OCI-LY7 (cell line): ENCODE measurements around the gene CIB2. TPM values are rescaled to one million over a fixed set of nuclear protein-coding genes. Genes with fewer than 3 reads are reported as not detected.

Experiments
- BruUV-seq: library from RNA; stranded (reverse); fragments of 400-500 nt; replicated peaks from 2 replicates; lab custom pipeline; 2021; lab: Mats Ljungman, UMichigan
- CTCF ChIA-PET: fragments of 300-600 bp; sonication (Branson Sonifier 250); formaldehyde crosslinking; loops from one replicate; lab custom pipeline; 2022; ENCODE audit warnings: antibody characterized with exemption; ENCODE audit not compliant: unreplicated experiment; lab: Charles Lee
- POLR2A ChIA-PET: fragments of 300-600 bp; sonication (Branson Sonifier 250); formaldehyde crosslinking; loops from one replicate; lab custom pipeline; 2022; ENCODE audit warnings: antibody characterized with exemption; lab: Charles Lee
- DNase-seq: peaks from one replicate; pipeline ENCODE4 v3.0.0-alpha.2; 2015; ENCODE audit warnings: low spot score
- H2AFZ ChIP-seq: fragments of 200-600 bp; sonication (generic), shearing (Covaris generic); 2 replicates; pipeline ENCODE4 v1.6.1; 2014; ENCODE audit warnings: mild to moderate bottlenecking, antibody characterized with exemption, low read length, moderate library complexity
- H3K27ac ChIP-seq: fragments of 200-600 bp; sonication (generic); 2 replicates; pipeline ENCODE4 v1.5.1; 2014; ENCODE audit warnings: mixed run types, low read depth, mild to moderate bottlenecking, moderate library complexity, low read length, inconsistent platforms; ENCODE audit not compliant: poor library complexity, severe bottlenecking
- H3K36me3 ChIP-seq: fragments of 200-600 bp; sonication (generic); 2 replicates; pipeline ENCODE4 v1.6.1; 2014; ENCODE audit warnings: mild to moderate bottlenecking, antibody characterized with exemption, low read length, moderate library complexity, mixed read lengths; ENCODE audit not compliant: insufficient read depth
- H3K4me1 ChIP-seq: fragments of 200-600 bp; sonication (generic); 2 replicates; pipeline ENCODE4 v1.5.1; 2014; ENCODE audit warnings: mild to moderate bottlenecking, low read length; ENCODE audit not compliant: insufficient read depth, poor library complexity, severe bottlenecking
- H3K4me2 ChIP-seq: fragments of 200-600 bp; sonication (generic); 2 replicates; pipeline ENCODE4 v1.6.1; 2014; ENCODE audit warnings: mild to moderate bottlenecking, low read length
- H3K4me3 ChIP-seq: fragments of 200-600 bp; sonication (generic); 2 replicates; pipeline ENCODE4 v1.5.1; 2014; ENCODE audit warnings: mild to moderate bottlenecking, low read depth, low read length; ENCODE audit not compliant: poor library complexity, severe bottlenecking
- H3K79me2 ChIP-seq: fragments of 200-600 bp; sonication (generic); 2 replicates; pipeline ENCODE4 v1.6.1; 2016; ENCODE audit warnings: low read depth, mild to moderate bottlenecking, low read length, moderate library complexity, mixed read lengths; ENCODE audit not compliant: insufficient read depth
- H3K9me2 ChIP-seq: fragments of 200-600 bp; sonication (generic); 2 replicates; pipeline ENCODE4 v1.6.1; 2016; ENCODE audit warnings: mild to moderate bottlenecking, low read length, mixed read lengths; ENCODE audit not compliant: insufficient read depth
- H3K9me3 ChIP-seq: fragments of 200-600 bp; sonication (generic); 2 replicates; pipeline ENCODE4 v1.6.1; 2014; ENCODE audit warnings: mild to moderate bottlenecking, mixed run types, low read length, mixed read lengths
- H4K20me1 ChIP-seq: fragments of 200-600 bp; sonication (generic); 2 replicates; pipeline ENCODE4 v1.6.1; 2014; ENCODE audit warnings: mild to moderate bottlenecking, antibody characterized with exemption, low read length, moderate library complexity, mixed read lengths; ENCODE audit not compliant: insufficient read depth
- EZH2phosphoT487 ChIP-seq: fragments of 200-600 bp; sonication (generic); IDR thresholded peaks from 2 replicates; pipeline ENCODE4 v1.6.1; 2018; ENCODE audit warnings: low read depth, borderline replicate concordance, mild to moderate bottlenecking, mixed run types, antibody characterized with exemption, low read length, moderate library complexity, mixed read lengths
- intact Hi-C: fragments of 100-400 bp; cut with micrococcal nuclease; formaldehyde crosslinking; loops from one replicate; pipeline ENCODE4 v1.10.0; 2022; ENCODE audit not compliant: unreplicated experiment
- total RNA-seq, 2 experiments: library from RNA; depleted of rRNA in 1 of 2; stranded (reverse); fragments of >200 nt in 1 of 2; shearing (Covaris generic) in 1 of 2; gene quantifications; 2 replicates each; pipeline ENCODE4 v1.2.3, GENCODE V29; 2014 to 2022
- TF ChIP-seq, protein P1 (sequence below): fragments of 200-600 bp; sonication (generic); conservative IDR thresholded peaks from 2 replicates; pipeline ENCODE4 v1.5.1; 2014; ENCODE audit warnings: mild to moderate bottlenecking, antibody characterized with exemption, low read length, moderate library complexity, mixed read lengths

The CIB2 gene
- total RNA-seq, 2 experiments from 2014 or later: 0.36 to 5.0 TPM

DNA sequence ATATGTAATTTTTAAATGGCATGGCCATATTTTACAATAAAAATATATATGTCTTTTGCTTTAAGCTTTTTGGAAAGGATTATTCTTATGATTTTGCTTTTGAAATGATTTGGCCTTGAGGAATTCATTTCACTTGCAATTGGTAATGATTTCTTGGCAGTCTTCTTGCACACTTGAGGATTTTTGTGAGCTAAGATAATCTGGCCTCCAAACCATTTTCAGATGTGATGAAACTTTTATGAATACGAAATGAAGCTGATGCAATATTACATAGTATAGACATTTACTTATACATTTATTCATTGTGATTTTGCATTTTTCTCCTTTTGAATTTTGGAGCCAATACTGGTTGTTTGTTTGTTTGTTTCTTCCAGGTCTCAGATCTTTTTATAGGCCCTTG lies 45.3 kb downstream of the CIB2 start:
- H3K36me3 ChIP-seq: no peaks in the 10 kb centered on the region
- no peak for DNase-seq
- no peaks in the 10 kb centered on the region for H4K20me1 ChIP-seq
- no peaks in the 10 kb centered on the region for H3K9me3 ChIP-seq
- no peak overlapping the region for H3K4me2 ChIP-seq
- no peak overlapping the region for H3K4me3 ChIP-seq
- H3K9me2 ChIP-seq: no peaks in the 10 kb centered on the region
- peaks cover 22% of the 10 kb centered on the region for H3K4me1 ChIP-seq
- POLR2A ChIA-PET: no interaction called here
- BruUV-seq: no TSS peak
- H3K27ac ChIP-seq: no peak overlapping the region
- intact Hi-C loops: no loop called here
- CTCF ChIA-PET: interaction anchor here (0.6 kb wide), 1 partner anchor 27 kb away, joined by 3 read pairs; no protein-coding TSS in a partner anchor
- H3K79me2 ChIP-seq: no peaks in the 10 kb centered on the region
- TF ChIP-seq, protein P1, sequence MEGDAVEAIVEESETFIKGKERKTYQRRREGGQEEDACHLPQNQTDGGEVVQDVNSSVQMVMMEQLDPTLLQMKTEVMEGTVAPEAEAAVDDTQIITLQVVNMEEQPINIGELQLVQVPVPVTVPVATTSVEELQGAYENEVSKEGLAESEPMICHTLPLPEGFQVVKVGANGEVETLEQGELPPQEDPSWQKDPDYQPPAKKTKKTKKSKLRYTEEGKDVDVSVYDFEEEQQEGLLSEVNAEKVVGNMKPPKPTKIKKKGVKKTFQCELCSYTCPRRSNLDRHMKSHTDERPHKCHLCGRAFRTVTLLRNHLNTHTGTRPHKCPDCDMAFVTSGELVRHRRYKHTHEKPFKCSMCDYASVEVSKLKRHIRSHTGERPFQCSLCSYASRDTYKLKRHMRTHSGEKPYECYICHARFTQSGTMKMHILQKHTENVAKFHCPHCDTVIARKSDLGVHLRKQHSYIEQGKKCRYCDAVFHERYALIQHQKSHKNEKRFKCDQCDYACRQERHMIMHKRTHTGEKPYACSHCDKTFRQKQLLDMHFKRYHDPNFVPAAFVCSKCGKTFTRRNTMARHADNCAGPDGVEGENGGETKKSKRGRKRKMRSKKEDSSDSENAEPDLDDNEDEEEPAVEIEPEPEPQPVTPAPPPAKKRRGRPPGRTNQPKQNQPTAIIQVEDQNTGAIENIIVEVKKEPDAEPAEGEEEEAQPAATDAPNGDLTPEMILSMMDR: no peak
- TF ChIP-seq EZH2phosphoT487: no peak
- no peak overlapping the region for H2AFZ ChIP-seq

DNA sequence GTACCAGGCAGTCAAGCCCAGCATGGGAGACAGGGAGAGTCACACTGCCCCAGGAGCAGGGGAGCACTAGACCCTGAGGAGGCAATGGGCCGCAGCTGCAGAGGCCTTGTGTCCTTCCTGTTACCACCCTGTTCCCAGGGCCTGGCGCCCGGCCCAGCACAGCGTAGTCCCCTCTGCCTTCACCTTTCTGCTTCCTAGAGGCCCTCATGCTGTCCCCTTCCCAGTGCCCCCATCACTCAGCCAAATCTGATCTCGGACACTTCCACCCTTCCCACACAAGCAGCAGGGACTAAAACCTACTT lies 46.8 kb downstream of the CIB2 start:
- Histone ChIP-seq H3K4me3 (no peak overlapping the region), H3K9me2 (no peaks in the 10 kb centered on the region), H3K79me2 (no peaks in the 10 kb centered on the region), H3K27ac (no peak overlapping the region), H3K36me3 (no peaks in the 10 kb centered on the region), H3K4me1 (peaks cover 22% of the 10 kb centered on the region), H4K20me1 (no peaks in the 10 kb centered on the region), H3K4me2 (no peak overlapping the region), H2AFZ (no peak overlapping the region), H3K9me3 (no peaks in the 10 kb centered on the region)
- ChIA-PET CTCF (no interaction called here), POLR2A (no interaction called here)
- DNase-seq: no peak
- no TSS peak for BruUV-seq
- no peak for TF ChIP-seq EZH2phosphoT487
- TF ChIP-seq, protein P1: no peak
- intact Hi-C loops: no loop called here

DNA sequence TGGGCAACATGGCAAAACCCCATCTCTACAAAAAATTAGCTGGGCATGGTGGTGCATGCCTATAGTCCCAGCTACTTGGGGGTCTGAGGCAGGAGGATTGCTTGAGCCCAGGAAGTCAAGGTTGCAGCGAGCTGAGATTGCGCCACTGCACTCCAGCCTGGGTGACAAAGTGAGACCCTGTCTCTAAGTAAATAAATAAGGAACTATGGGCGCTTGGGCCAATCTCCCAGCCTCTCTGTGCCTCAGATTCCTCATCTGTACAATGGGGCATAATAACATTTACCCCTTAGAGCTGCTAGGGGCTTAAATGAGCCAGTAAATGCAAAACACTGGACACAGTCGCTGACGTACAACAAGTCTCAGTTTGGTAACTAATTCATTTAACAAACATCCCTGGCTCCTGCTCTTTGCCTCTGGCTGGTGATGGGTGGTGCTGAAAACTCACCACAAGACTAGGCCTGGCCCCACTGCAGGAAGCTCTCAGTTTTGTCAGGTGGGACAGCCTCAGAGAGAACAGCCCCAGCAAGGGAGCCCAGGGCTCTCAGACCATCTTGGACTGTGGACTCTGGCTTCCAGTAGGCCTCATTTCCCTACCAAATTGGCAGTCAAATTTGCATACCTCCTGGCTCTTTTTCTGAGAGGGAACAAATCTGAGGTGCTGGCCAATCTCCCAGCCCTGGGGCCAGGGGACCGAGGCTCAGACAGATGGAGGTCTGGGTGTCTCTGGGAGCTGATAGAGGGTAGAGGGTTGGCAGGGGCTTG lies 47.4 kb downstream of the CIB2 start:
- no TSS peak for BruUV-seq
- H3K79me2 ChIP-seq: no peaks in the 10 kb centered on the region
- peaks cover 22% of the 10 kb centered on the region for H3K4me1 ChIP-seq
- no peak for DNase-seq
- H3K36me3 ChIP-seq: no peaks in the 10 kb centered on the region
- no peaks in the 10 kb centered on the region for H3K9me2 ChIP-seq
- H3K9me3 ChIP-seq: no peaks in the 10 kb centered on the region
- H2AFZ ChIP-seq: no peak overlapping the region
- POLR2A ChIA-PET: interaction anchor here (1.0 kb wide), 1 partner anchor 71 kb away, joined by 3 read pairs; no protein-coding TSS in a partner anchor
- no peak overlapping the region for H3K4me3 ChIP-seq
- no peaks in the 10 kb centered on the region for H4K20me1 ChIP-seq
- no peak overlapping the region for H3K4me2 ChIP-seq
- H3K27ac ChIP-seq: no peak overlapping the region
- TF ChIP-seq EZH2phosphoT487: no peak
- TF ChIP-seq, protein P1: no peak
- CTCF ChIA-PET: no interaction called here
- intact Hi-C loops: no loop called here
